ENCODE measurements around the gene SLITRK4. TPM values are rescaled to one million over a fixed set of nuclear protein-coding genes. Genes with fewer than 3 reads are reported as not detected.

The SLITRK4 gene
- polyA plus RNA-seq, 4 donors = 0.12 to 9.7 TPM; not detected in 2

DNA sequence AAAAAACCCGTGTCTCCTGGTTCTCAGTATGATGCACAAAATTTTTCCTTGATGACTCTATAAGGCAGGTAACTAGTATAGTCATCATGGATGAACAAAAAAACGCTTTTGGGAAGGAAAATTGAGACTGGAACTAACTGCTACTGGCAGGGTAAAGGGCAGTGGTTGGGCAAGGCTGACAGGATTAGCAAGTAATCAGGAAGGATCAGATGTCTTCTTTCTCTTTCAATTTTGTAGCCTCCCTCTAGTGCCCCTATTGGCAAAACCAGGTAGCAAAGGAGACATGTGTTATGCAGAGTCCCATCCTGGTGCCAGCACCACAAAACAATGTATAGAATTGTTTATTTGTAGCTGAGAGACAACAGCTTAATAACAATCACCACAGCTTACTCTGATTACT, 12.8 kb upstream of the SLITRK4 start:
- Histone ChIP-seq H3K27me3 (ENCODE audit: control insufficient read depth in 3 of 3, insufficient read depth in 3 of 3, low read length in 3 of 3) (no peaks in the 10 kb centered on the region), H3K4me3 (ENCODE audit: low read depth in 1 of 3, low read length in 3 of 3) (no peak overlapping the region), H3K4me1 (ENCODE audit: control insufficient read depth in 3 of 3, insufficient read depth in 2 of 3, low read depth in 1 of 3, low read length in 2 of 3) (no peaks in the 10 kb centered on the region), H3K9me3 (ENCODE audit: control insufficient read depth in 2 of 2, insufficient read depth in 1 of 2, low read depth in 1 of 2, low read length in 1 of 2) (no peaks in the 10 kb centered on the region), H3K36me3 (ENCODE audit: control insufficient read depth in 3 of 3, insufficient read depth in 2 of 3, low read depth in 1 of 3, low read length in 3 of 3) (no peaks in the 10 kb centered on the region), H3K27ac (ENCODE audit: low read depth in 1 of 3, low read length in 2 of 3) (no peak overlapping the region)
- DNase-seq (peak; percentile 38 to 57), FAIRE-seq (no peak)
- 10 to 26% (median 18%) methylated on average over 2 of the region's 2 CpGs for WGBS, 3 donors

DNA sequence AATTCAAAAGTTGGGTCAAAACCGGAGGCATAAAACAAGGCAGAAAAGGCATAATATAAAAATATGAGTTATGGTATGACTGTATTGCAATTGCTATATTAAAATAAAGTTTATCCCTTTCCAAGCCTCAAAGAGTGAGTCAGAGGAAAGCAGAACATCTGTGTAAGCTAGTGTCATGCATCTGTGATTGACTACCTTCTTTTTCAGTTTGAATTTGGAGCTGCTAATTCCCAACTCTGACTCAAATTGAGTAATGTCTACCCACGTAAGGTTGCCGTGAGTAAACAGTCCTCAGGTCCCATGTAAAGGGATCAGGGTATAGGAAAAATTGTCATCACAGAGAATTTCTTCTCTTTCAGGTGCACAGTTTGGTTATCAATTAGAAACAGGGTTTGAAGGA, 6.5 kb upstream of the SLITRK4 start:
- no peaks in the 10 kb centered on the region for H3K27me3 ChIP-seq (ENCODE audit: control insufficient read depth in 3 of 3, insufficient read depth in 3 of 3, low read length in 3 of 3)
- no peaks in the 10 kb centered on the region for H3K4me1 ChIP-seq (ENCODE audit: control insufficient read depth in 3 of 3, insufficient read depth in 2 of 3, low read depth in 1 of 3, low read length in 2 of 3)
- no peak overlapping the region for H3K27ac ChIP-seq (ENCODE audit: low read depth in 1 of 3, low read length in 2 of 3)
- H3K36me3 ChIP-seq (ENCODE audit: control insufficient read depth in 3 of 3, insufficient read depth in 2 of 3, low read depth in 1 of 3, low read length in 3 of 3) = no peaks in the 10 kb centered on the region
- H3K9me3 ChIP-seq (ENCODE audit: control insufficient read depth in 2 of 2, insufficient read depth in 1 of 2, low read depth in 1 of 2, low read length in 1 of 2) = no peaks in the 10 kb centered on the region
- no peak for FAIRE-seq
- H3K4me3 ChIP-seq (ENCODE audit: low read depth in 1 of 3, low read length in 3 of 3) = no peak overlapping the region
- no peak for DNase-seq
- WGBS, 3 donors = 37 to 70% (median 55%) methylated on average over 3 of the region's 3 CpGs

DNA sequence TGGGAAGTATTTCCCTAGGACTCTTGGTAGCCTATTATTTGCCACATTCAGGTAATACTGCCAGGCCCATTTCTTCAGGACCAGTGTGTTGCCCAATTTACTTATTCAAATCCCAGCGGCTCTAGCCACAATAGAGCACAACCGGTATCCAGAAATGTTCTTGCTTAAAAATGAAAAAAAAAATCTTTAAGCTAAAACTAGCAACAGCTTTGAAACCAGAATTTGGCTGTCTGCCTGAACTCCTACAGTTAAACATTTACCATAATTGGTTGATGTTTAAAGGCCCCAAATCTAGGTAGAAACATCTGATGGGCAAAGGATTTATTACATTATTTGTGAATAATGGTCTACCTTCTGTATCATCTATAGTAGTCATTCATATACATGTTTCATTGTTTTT, 930 bp upstream of the SLITRK4 start:
- 4 to 46% (median 42%) methylated on average over 2 of the region's 2 CpGs for WGBS, 3 donors
- FAIRE-seq = no peak
- no peaks in the 10 kb centered on the region for H3K9me3 ChIP-seq (ENCODE audit: control insufficient read depth in 2 of 2, insufficient read depth in 1 of 2, low read depth in 1 of 2, low read length in 1 of 2)

DNA sequence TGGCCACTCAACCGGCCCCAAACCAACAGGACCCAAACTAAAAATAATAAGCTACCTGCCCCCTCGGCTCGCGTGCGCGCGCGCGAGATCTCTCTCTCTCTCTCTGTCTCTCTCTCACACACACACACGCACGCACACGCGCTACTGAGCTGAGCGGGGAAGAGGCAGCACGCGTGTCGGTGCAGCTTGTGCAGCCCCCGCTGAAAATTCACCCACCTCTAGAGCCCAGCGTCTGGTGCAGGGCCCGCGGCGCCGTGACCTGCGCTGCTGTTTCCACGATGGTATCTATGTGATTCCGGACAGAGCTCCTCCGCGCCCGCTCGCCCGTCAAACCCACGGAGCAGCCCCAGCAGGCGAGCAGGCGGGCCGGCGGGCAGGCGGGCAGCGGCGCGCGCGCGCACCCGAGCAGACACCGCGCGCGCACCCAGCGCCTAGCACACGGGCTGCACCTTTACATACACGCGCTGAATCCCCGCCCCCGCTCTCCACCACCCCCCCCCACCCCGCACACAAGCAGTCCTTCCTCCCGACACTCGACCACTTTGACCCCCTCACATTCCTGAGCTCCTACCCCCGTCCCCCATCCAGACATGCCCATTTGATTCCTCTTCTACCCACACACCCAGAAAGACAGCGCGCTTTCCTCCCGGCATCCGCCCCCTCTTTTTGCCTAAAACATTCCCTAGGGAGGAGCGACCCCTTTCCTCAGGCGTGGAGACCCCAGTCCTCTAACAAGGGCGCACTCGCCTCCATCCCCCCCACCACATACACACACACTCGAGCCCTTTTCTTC, 1.0 kb downstream of the SLITRK4 start:
- DNase-seq (peak in 1 of 2 donors; percentile 49), FAIRE-seq (no peak)
- Histone ChIP-seq H3K4me3 (ENCODE audit: low read depth in 1 of 3, low read length in 3 of 3) (peak overlapping the region in 2 of 3 donors; percentile 39 to 66), H3K27me3 (ENCODE audit: control insufficient read depth in 3 of 3, insufficient read depth in 3 of 3, low read length in 3 of 3) (peaks cover 0 to 3% (median 0%) of the 10 kb centered on the region in 3 donors), H3K9me3 (ENCODE audit: control insufficient read depth in 2 of 2, insufficient read depth in 1 of 2, low read depth in 1 of 2, low read length in 1 of 2) (no peaks in the 10 kb centered on the region), H3K27ac (ENCODE audit: low read depth in 1 of 3, low read length in 2 of 3) (peak overlapping the region in 1 of 3 donors; percentile 42), H3K4me1 (ENCODE audit: control insufficient read depth in 3 of 3, insufficient read depth in 2 of 3, low read depth in 1 of 3, low read length in 2 of 3) (peaks cover 0 to 5% (median 0%) of the 10 kb centered on the region in 3 donors), H3K36me3 (ENCODE audit: control insufficient read depth in 3 of 3, insufficient read depth in 2 of 3, low read depth in 1 of 3, low read length in 3 of 3) (no peaks in the 10 kb centered on the region)
- 5 to 55% (median 23%) methylated on average over 25 to 67 of the region's 67 CpGs for WGBS, 3 donors

More for the DNA sequence above, 930 bp upstream of the SLITRK4 start:
- DNase-seq = no peak
- Histone ChIP-seq H3K4me1 (ENCODE audit: control insufficient read depth in 3 of 3, insufficient read depth in 2 of 3, low read depth in 1 of 3, low read length in 2 of 3) (peaks cover 0 to 5% (median 0%) of the 10 kb centered on the region in 3 donors), H3K36me3 (ENCODE audit: control insufficient read depth in 3 of 3, insufficient read depth in 2 of 3, low read depth in 1 of 3, low read length in 3 of 3) (no peaks in the 10 kb centered on the region), H3K27me3 (ENCODE audit: control insufficient read depth in 3 of 3, insufficient read depth in 3 of 3, low read length in 3 of 3) (peaks cover 0 to 3% (median 0%) of the 10 kb centered on the region in 3 donors), H3K27ac (ENCODE audit: low read depth in 1 of 3, low read length in 2 of 3) (no peak overlapping the region), H3K4me3 (ENCODE audit: low read depth in 1 of 3, low read length in 3 of 3) (no peak overlapping the region)

DNA sequence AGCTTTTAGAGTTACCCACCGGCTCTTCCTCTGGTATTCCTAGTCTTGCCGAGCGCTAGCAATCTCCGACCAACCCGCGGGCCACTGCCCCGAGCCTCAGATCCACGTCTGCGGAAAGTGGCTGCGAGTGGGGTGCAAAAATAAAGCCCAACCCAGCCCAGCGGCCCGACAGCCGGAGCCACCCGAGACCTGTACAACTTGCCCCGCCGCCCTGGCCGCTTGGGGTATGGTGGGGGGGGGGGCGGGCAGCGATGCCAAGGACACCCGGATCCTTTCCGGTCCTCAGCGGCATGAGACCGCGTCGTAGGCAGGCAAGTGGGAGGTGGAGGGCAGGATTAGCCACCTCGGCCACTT, 1.6 kb downstream of the SLITRK4 start:
- peak in 1 of 2 donors; percentile 26 for DNase-seq

DNA sequence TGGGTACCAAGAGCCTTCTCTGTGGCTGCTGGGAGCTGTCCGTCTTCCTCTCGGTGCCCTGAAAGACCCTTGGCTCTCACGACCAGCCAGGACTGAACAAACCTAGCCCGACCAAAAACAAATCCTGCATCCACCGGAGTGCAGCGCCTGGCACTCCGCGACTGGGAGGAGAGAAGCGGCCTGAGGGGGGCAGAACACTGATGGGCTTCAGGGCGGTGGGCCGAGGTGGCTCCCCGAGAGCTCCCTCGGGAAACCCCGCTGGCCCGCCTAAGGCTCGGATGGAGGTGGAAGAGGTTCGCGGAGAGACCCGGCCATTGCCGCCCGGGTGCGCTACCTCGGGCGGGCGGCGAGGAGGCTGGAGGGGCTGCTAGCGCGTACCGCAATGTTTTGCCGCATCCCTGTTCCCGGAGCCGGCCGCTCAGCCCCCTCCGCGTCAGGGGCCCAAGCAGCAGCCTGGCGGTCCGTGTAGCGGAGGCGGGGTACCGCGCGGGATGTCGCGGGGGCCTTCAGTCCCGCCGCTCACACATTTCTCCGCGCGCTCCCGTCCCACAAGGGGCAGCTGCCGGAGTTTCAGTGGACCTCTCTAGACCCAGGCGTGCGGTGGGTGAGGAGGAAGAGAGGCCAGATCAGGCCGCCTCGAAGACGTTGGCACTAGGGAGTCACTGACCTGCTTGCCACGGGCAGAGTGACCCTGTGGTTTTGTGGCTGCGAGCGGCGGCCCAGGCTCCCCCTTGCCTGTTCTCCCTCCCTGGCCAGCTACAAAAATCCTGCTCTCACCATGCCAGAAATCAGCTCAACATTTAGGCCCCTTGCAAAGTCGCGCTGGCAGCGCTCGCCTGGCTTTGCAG, 2.2 kb downstream of the SLITRK4 start:
- DNase-seq (peak in 1 of 2 donors; percentile 32), FAIRE-seq (no peak)
- Histone ChIP-seq H3K4me1 (ENCODE audit: control insufficient read depth in 3 of 3, insufficient read depth in 2 of 3, low read depth in 1 of 3, low read length in 2 of 3) (peaks cover 0 to 5% (median 0%) of the 10 kb centered on the region in 3 donors), H3K36me3 (ENCODE audit: control insufficient read depth in 3 of 3, insufficient read depth in 2 of 3, low read depth in 1 of 3, low read length in 3 of 3) (no peaks in the 10 kb centered on the region), H3K4me3 (ENCODE audit: low read depth in 1 of 3, low read length in 3 of 3) (peak overlapping the region in 2 of 3 donors; percentile 39 to 60), H3K27me3 (ENCODE audit: control insufficient read depth in 3 of 3, insufficient read depth in 3 of 3, low read length in 3 of 3) (peaks cover 0 to 3% (median 0%) of the 10 kb centered on the region in 3 donors), H3K27ac (ENCODE audit: low read depth in 1 of 3, low read length in 2 of 3) (no peak overlapping the region), H3K9me3 (ENCODE audit: control insufficient read depth in 2 of 2, insufficient read depth in 1 of 2, low read depth in 1 of 2, low read length in 1 of 2) (no peaks in the 10 kb centered on the region)
- 2 to 39% (median 8%) methylated on average over 36 to 64 of the region's 64 CpGs for WGBS, 3 donors

More for the DNA sequence above, 1.6 kb downstream of the SLITRK4 start:
- Histone ChIP-seq H3K9me3 (ENCODE audit: control insufficient read depth in 2 of 2, insufficient read depth in 1 of 2, low read depth in 1 of 2, low read length in 1 of 2) (no peaks in the 10 kb centered on the region), H3K27ac (ENCODE audit: low read depth in 1 of 3, low read length in 2 of 3) (peak overlapping the region in 1 of 3 donors; percentile 28), H3K36me3 (ENCODE audit: control insufficient read depth in 3 of 3, insufficient read depth in 2 of 3, low read depth in 1 of 3, low read length in 3 of 3) (no peaks in the 10 kb centered on the region), H3K4me1 (ENCODE audit: control insufficient read depth in 3 of 3, insufficient read depth in 2 of 3, low read depth in 1 of 3, low read length in 2 of 3) (peaks cover 0 to 5% (median 0%) of the 10 kb centered on the region in 3 donors), H3K27me3 (ENCODE audit: control insufficient read depth in 3 of 3, insufficient read depth in 3 of 3, low read length in 3 of 3) (peaks cover 0 to 3% (median 0%) of the 10 kb centered on the region in 3 donors), H3K4me3 (ENCODE audit: low read depth in 1 of 3, low read length in 3 of 3) (peak overlapping the region in 2 of 3 donors; percentile 39 to 60)
- FAIRE-seq = no peak
- WGBS, 3 donors = 2 to 58% (median 5%) methylated on average over 15 to 26 of the region's 26 CpGs

DNA sequence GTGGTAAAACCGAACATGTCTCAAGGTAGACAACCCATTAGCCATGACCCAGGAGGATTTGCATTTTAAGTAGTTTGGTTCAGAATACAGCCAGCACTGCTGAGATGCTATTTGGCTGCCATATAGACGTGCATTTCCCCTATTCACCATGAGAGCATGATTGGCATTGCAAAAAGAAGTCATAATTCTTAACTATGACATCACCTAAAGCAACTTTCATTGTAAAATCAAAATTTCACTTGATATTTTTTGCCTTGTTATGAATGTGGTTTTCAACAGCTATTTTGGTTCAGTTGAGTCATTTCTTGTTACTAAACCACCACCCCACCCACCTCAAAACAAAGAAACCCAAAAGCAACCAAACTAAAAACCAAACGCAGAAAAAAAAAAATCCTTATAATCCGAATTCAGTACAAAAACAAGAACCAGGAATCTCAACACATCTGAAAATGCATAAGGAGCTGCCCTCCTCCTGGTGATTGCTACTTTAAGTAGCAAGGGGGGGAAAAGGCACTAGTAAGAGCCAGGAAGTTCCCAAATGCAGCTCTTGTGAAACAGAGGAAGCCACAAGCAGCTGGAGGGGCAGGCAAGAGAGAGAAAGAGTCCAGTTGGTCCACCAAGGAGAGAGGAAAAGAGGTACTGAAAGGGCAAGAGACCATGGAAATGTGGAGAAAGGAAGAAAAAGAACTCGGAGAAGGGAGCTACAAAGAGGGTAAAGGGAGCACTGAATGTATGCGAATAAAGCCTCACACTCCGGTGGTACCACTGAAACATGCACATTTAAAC, 3.1 kb downstream of the SLITRK4 start:
- Histone ChIP-seq H3K9me3 (ENCODE audit: control insufficient read depth in 2 of 2, insufficient read depth in 1 of 2, low read depth in 1 of 2, low read length in 1 of 2) (no peaks in the 10 kb centered on the region), H3K27me3 (ENCODE audit: control insufficient read depth in 3 of 3, insufficient read depth in 3 of 3, low read length in 3 of 3) (peaks cover 0 to 3% (median 0%) of the 10 kb centered on the region in 3 donors), H3K4me3 (ENCODE audit: low read depth in 1 of 3, low read length in 3 of 3) (peak overlapping the region in 1 of 3 donors; percentile 60), H3K4me1 (ENCODE audit: control insufficient read depth in 3 of 3, insufficient read depth in 2 of 3, low read depth in 1 of 3, low read length in 2 of 3) (peaks cover 0 to 5% (median 0%) of the 10 kb centered on the region in 3 donors), H3K36me3 (ENCODE audit: control insufficient read depth in 3 of 3, insufficient read depth in 2 of 3, low read depth in 1 of 3, low read length in 3 of 3) (no peaks in the 10 kb centered on the region), H3K27ac (ENCODE audit: low read depth in 1 of 3, low read length in 2 of 3) (no peak overlapping the region)
- WGBS, 3 donors = 18 to 25% (median 21%) methylated on average over 7 of the region's 7 CpGs
- FAIRE-seq (no peak), DNase-seq (peak in 1 of 2 donors; percentile 4)

DNA sequence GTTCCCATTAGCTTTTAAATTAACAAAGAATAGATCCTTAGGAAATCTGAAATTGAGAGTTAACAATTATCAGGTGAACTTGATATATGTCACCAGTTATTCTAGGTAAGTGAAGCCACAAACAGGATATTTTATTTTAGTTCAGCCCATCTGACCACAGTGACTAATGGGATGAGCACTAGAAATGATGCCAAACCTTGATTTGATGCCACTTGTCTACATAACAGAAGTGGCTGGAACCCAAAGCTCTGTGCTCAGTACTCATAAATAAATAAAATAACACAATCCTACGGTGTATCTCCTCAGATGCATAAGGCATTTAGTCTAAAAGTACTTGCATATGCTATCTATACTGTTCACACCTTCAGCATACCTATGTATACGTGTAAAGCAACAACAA, 12.2 kb downstream of the SLITRK4 start:
- Histone ChIP-seq H3K27me3 (ENCODE audit: control insufficient read depth in 3 of 3, insufficient read depth in 3 of 3, low read length in 3 of 3) (no peaks in the 10 kb centered on the region), H3K27ac (ENCODE audit: low read depth in 1 of 3, low read length in 2 of 3) (no peak overlapping the region), H3K36me3 (ENCODE audit: control insufficient read depth in 3 of 3, insufficient read depth in 2 of 3, low read depth in 1 of 3, low read length in 3 of 3) (no peaks in the 10 kb centered on the region), H3K4me1 (ENCODE audit: control insufficient read depth in 3 of 3, insufficient read depth in 2 of 3, low read depth in 1 of 3, low read length in 2 of 3) (no peaks in the 10 kb centered on the region), H3K9me3 (ENCODE audit: control insufficient read depth in 2 of 2, insufficient read depth in 1 of 2, low read depth in 1 of 2, low read length in 1 of 2) (no peaks in the 10 kb centered on the region), H3K4me3 (ENCODE audit: low read depth in 1 of 3, low read length in 3 of 3) (no peak overlapping the region)
- FAIRE-seq (no peak), DNase-seq (no peak)
- WGBS, 3 donors = 28 to 67% (median 66%) methylated on average over 2 of the region's 2 CpGs
